ENCODE results near the gene LARP4B.

Gene LARP4B

DNA sequence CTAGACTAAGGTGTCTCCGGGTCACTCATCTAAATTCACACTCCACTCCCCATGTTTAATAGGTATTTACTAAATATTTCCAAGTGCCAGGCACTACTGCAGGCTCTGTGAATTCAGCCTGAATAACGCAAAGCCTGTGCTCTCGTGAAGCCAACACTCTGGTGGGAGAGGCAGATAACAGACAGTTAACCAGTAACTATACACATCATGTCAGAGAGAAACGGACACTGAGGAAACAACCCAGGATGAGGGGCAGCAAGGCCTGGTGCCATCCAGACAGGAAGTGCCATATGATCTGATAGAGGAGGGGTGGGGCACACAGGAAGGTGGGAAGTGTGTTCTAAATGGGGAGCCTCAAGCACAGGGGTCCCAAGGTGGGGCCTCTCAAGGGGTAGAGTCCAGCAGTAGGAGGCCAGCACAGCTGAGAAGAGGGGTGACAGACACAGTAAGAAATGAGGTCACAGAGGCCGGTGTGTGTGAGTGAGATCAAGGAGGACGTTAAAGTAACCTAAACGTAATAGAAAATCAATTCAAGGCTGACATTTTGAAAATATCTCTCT, 85.3 kb downstream of the LARP4B start:
- TF ChIP-seq CTCF (IDR thresholded peaks at IDR 0.05; ENCODE audit: extremely low read depth, insufficient read depth, missing control alignments): no peak
- DNase-seq (ENCODE audit: low spot score): no peak
- in situ Hi-C loops (cut with MboI; ENCODE audit: low pct_unique_long_range_greater_than_20kb, low sequenced_read_pairs, unreplicated experiment): no loop called here

DNA sequence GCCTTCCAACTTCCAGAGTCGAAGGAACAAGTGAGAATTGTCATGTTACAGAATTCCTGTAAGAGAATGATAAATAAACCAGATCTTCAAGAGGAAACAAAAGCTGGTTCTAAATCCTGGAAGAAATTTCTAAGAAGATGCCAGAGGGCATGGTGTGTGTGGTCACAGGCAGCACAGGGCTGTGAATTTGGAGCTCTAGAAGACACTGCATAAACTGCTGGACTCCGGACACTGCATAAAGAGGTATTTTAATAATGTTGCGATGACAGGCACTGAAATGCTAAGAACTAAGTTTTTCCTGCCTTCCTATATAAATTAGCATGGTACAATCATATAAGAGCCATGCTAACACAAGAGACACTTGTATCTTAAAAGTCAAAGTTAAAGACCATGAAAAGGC, 86.0 kb downstream of the LARP4B start:
- in situ Hi-C loops (cut with MboI; ENCODE audit: low pct_unique_long_range_greater_than_20kb, low sequenced_read_pairs, unreplicated experiment): no loop called here
- DNase-seq (ENCODE audit: low spot score): no peak
- no peak for TF ChIP-seq CTCF (IDR thresholded peaks at IDR 0.05; ENCODE audit: extremely low read depth, insufficient read depth, missing control alignments)

GRCh38 chr10:844552-844951, 87.0 kb downstream of the LARP4B start:
- in situ Hi-C loops (cut with MboI; ENCODE audit: low pct_unique_long_range_greater_than_20kb, low sequenced_read_pairs, unreplicated experiment): no loop called here
- TF ChIP-seq CTCF (IDR thresholded peaks at IDR 0.05; ENCODE audit: extremely low read depth, insufficient read depth, missing control alignments): no peak
- no peak for DNase-seq (ENCODE audit: low spot score)

GRCh38 chr10:843703-844102, 87.8 kb downstream of the LARP4B start:
- no peak for DNase-seq (ENCODE audit: low spot score)
- no peak for TF ChIP-seq CTCF (IDR thresholded peaks at IDR 0.05; ENCODE audit: extremely low read depth, insufficient read depth, missing control alignments)
- in situ Hi-C loops (cut with MboI; ENCODE audit: low pct_unique_long_range_greater_than_20kb, low sequenced_read_pairs, unreplicated experiment): no loop called here

DNA sequence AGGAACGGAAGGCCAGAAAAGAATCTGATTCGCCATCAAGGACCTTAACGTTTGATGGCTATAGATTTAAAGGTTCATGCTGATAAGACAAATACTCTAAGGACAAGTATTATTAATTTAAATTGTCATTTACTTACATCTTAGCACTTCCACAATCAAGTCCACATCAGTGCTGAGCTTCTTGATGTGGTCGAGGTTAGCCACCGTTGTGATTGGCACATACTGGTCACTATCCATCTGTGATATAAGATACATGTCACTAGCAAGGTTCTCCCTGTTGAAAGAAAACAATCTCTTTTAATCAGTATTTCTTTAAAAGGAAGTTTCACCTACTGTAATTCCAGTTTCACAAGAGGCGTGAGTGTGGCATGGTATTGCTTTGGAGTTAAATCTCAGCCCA, 88.7 kb downstream of the LARP4B start:
- TF ChIP-seq CTCF (IDR thresholded peaks at IDR 0.05; ENCODE audit: extremely low read depth, insufficient read depth, missing control alignments): no peak
- DNase-seq (ENCODE audit: low spot score): no peak
- in situ Hi-C loops (cut with MboI; ENCODE audit: low pct_unique_long_range_greater_than_20kb, low sequenced_read_pairs, unreplicated experiment): no loop called here

- in situ Hi-C loops (cut with MboI; ENCODE audit: low pct_unique_long_range_greater_than_20kb, low sequenced_read_pairs, unreplicated experiment): no loop called here
- no peak for DNase-seq (ENCODE audit: low spot score)
- no peak for TF ChIP-seq CTCF (IDR thresholded peaks at IDR 0.05; ENCODE audit: extremely low read depth, insufficient read depth, missing control alignments)
Measured at GRCh38 chr10:841535-841934, 90.0 kb downstream of the LARP4B start.
